OCI-LY7 (cell line): ENCODE results near the gene FLNB.

ENCODE experiments used
- CTCF ChIP-seq: fragments of 200-600 bp; sonication (generic); conservative IDR thresholded peaks from 2 replicates; pipeline ENCODE4 v1.5.1; 2014; ENCODE audit warnings: mild to moderate bottlenecking, antibody characterized with exemption, low read length, moderate library complexity, mixed read lengths
- EZH2phosphoT487 ChIP-seq: fragments of 200-600 bp; sonication (generic); IDR thresholded peaks from 2 replicates; pipeline ENCODE4 v1.6.1; 2018; ENCODE audit warnings: low read depth, borderline replicate concordance, mild to moderate bottlenecking, mixed run types, antibody characterized with exemption, low read length, moderate library complexity, mixed read lengths

DNA sequence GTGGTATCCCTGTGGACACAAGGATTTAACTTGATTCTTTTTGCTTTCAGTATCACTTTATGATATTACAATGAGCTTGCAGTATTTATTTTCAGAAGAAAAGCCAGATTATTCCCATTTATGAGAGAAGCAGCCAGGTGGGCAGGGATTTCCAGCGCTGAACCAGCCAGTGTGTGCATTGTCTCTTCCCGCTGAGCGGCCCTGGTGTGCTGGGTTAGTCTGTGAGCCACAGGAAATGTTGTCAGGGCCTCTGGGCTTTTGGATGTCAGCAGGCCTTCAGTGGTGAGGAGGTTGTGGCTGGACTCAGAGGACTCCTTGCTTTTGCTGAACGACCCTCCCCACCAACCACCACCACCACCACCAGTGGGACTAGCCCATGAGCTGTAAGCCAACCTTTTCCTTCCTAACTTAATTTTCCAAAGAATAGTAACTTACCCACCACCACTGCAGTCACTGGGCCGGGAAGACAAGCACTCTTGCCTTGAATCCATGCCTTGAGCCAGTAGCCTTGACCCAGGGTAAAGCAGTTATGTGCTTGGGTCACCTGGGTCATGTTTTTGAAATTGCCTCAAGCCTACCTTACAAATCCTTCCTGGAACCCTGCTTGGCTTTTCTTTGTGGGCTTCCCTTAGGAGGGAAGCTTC lies 33.1 kb downstream of the FLNB start:
- no peak for TF ChIP-seq CTCF
- no peak for TF ChIP-seq EZH2phosphoT487
